Airway epithelial cell (primary cell): ENCODE measurements around the gene RBM48. TPM values are rescaled to one million over a fixed set of nuclear protein-coding genes. Genes with fewer than 3 reads are reported as not detected.

Source experiments
- total RNA-seq: library from RNA; depleted of rRNA; stranded (reverse); fragments of >200 nt; gene quantifications from 2 replicates; pipeline ENCODE4 v1.2.3, GENCODE V29; 2015

The RBM48 gene
- 3.8 and 5.3 TPM in 2 replicates for total RNA-seq

DNA sequence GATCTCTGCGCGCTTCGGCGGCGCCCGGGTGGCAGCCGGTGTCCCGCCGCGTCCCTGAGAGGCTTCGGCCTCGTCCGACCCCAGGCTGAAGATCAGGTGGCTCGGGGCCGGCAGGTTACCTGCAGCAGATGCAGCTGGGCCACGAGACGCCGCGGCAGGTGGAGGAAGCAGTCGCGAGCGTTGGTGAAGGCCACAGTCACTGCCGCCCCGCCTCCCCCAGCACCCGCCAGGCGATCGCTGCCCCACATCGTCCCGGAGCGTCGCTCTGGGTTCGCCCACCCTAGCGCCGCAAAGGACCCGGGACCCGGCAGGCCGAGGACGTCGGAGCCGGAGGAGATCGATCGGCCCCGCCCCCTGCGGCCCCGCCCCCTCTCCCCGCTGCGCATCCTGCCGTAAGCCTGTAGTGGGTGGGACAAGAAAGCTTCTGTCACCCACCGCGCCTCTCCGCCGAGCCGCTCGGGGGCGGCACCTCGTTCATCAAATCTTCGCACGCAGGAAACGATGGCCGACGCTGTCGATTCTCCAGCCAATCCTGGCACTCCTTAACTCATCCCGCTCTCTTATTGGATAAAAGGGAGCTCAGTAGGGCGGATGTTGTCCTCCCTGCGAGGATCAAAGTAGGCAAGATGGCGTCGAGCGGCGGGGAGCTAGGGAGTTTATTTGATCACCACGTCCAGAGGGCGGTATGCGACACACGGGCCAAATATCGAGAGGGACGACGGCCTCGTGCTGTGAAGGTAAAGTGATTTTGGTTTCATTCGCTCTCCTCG is at the start of gene RBM48, which contains the start of gene PEX1:
Gene RBM48, plus strand, starts transcription at position 608 of the 770 bp plus-strand sequence. Its CDS starts 19 bp downstream, at position 627.
Gene PEX1, minus strand, starts transcription at position 333 of the 770 bp plus-strand sequence. Its CDS starts 85 bp downstream, at position 248.

Other genes starting within 250 kb of the RBM48 start
- 9.0 and 13.1 TPM in 2 replicates for gene GATAD1, start 81.3 kb upstream of the RBM48 start, total RNA-seq
- not detected in 2 replicates for gene ERVW-1, start 50.8 kb upstream of the RBM48 start, total RNA-seq
- 16.0 and 24.1 TPM in 2 replicates for gene PEX1, start 275 bp upstream of the RBM48 start, total RNA-seq
- gene FAM133B, start 61.6 kb downstream of the RBM48 start, total RNA-seq: 5.2 and 13.2 TPM in 2 replicates